ENCODE results near the gene ZNF587. TPM values are rescaled to one million over a fixed set of nuclear protein-coding genes. Genes with fewer than 3 reads are reported as not detected.
"Not testable (repeated sequence)": the region's sequence is repeated elsewhere in the genome, so short reads cannot be mapped to it uniquely, and the experiment has no call there.

The ZNF587 gene
- total and polyA plus RNA-seq, 2 experiments from 2014 or later = 8.8 to 36.8 TPM

GRCh38 chr19:57841122-57841763 lies 8.4 kb upstream of the ZNF587 start:
- Histone ChIP-seq H3K79me2 (peaks cover 86% of the 10 kb centered on the region), H3K27me3 (no peaks in the 10 kb centered on the region), H2AFZ (no peak overlapping the region), H4K20me1 (ENCODE audit: insufficient read depth, poor library complexity, severe bottlenecking) (peaks cover 20% of the 10 kb centered on the region), H3K9me2 (replicated peaks; ENCODE audit: insufficient read depth) (no peaks in the 10 kb centered on the region), H3K27ac (no peak overlapping the region), H3K4me3 (no peak overlapping the region), H3K36me3 (replicated peaks; ENCODE audit: insufficient read depth, low read depth) (no peaks in the 10 kb centered on the region), H3K9me3 (ENCODE audit: low read depth) (no peaks in the 10 kb centered on the region), H3K4me1 (ENCODE audit: insufficient read depth) (no peaks in the 10 kb centered on the region), H3K4me2 (no peak overlapping the region)
- DNase-seq (ENCODE audit: low spot score) = no peak
- TF ChIP-seq EZH2 (IDR thresholded peaks at IDR 0.05; ENCODE audit: borderline replicate concordance) = no peak
- TF ChIP-seq CTCF (IDR thresholded peaks at IDR 0.05; ENCODE audit: poor library complexity) = no peak
- TF ChIP-seq EZH2phosphoT487 (IDR thresholded peaks at IDR 0.05; ENCODE audit: low read depth, severe bottlenecking, unreplicated experiment) = no peak
- 79% methylated on average over 6 of the region's 6 CpGs for WGBS (ENCODE audit: low lambda C conversion rate, missing lambda C conversion rate)

- not testable (repeated sequence) for DNase-seq (ENCODE audit: low spot score); H3K9me3 ChIP-seq (ENCODE audit: low read depth); H3K9me2 ChIP-seq (replicated peaks; ENCODE audit: insufficient read depth); H3K4me2 ChIP-seq; H3K4me3 ChIP-seq; H3K27ac ChIP-seq; H3K27me3 ChIP-seq; H3K36me3 ChIP-seq (replicated peaks; ENCODE audit: insufficient read depth, low read depth); H2AFZ ChIP-seq
- H4K20me1 ChIP-seq (ENCODE audit: insufficient read depth, poor library complexity, severe bottlenecking) = peaks cover 14% of the 10 kb centered on the region
- 80% methylated on average over 3 of the region's 3 CpGs for WGBS (ENCODE audit: low lambda C conversion rate, missing lambda C conversion rate)
- peaks cover 80% of the 10 kb centered on the region for H3K79me2 ChIP-seq
- H3K4me1 ChIP-seq (ENCODE audit: insufficient read depth) = peaks cover 12% of the 10 kb centered on the region
Observed at GRCh38 chr19:57847164-57847563, 2.5 kb upstream of the ZNF587 start.

- H3K9me2 ChIP-seq (replicated peaks; ENCODE audit: insufficient read depth); H3K36me3 ChIP-seq (replicated peaks; ENCODE audit: insufficient read depth, low read depth); H2AFZ ChIP-seq; DNase-seq (ENCODE audit: low spot score); H3K27me3 ChIP-seq; H3K4me3 ChIP-seq; H3K9me3 ChIP-seq (ENCODE audit: low read depth): not testable (repeated sequence)
- peak overlapping the region; percentile 97 for H3K27ac ChIP-seq
- peaks cover 11% of the 10 kb centered on the region for H4K20me1 ChIP-seq (ENCODE audit: insufficient read depth, poor library complexity, severe bottlenecking)
- peaks cover 20% of the 10 kb centered on the region for H3K4me1 ChIP-seq (ENCODE audit: insufficient read depth)
- H3K79me2 ChIP-seq = peaks cover 80% of the 10 kb centered on the region
- H3K4me2 ChIP-seq = peak overlapping the region; percentile 87
- 93% methylated on average over 2 of the region's 2 CpGs for WGBS (ENCODE audit: low lambda C conversion rate, missing lambda C conversion rate)
Observed at GRCh38 chr19:57849162-57849665, 445 bp upstream of the ZNF587 start.

- H3K27ac ChIP-seq = peak overlapping the region; percentile 97
- no peaks in the 10 kb centered on the region for H3K9me2 ChIP-seq (replicated peaks; ENCODE audit: insufficient read depth)
- peak overlapping the region; percentile 90 for H3K4me3 ChIP-seq
- WGBS (ENCODE audit: low lambda C conversion rate, missing lambda C conversion rate) = 3% methylated on average over 11 of the region's 11 CpGs
- no peak overlapping the region for H2AFZ ChIP-seq
- H3K4me2 ChIP-seq = peak overlapping the region; percentile 87
- H3K36me3 ChIP-seq (replicated peaks; ENCODE audit: insufficient read depth, low read depth) = no peaks in the 10 kb centered on the region
- H3K79me2 ChIP-seq = peaks cover 77% of the 10 kb centered on the region
- TF ChIP-seq EZH2 (IDR thresholded peaks at IDR 0.05; ENCODE audit: borderline replicate concordance) = no peak
- TF ChIP-seq EZH2phosphoT487 (IDR thresholded peaks at IDR 0.05; ENCODE audit: low read depth, severe bottlenecking, unreplicated experiment) = no peak
- TF ChIP-seq CTCF (IDR thresholded peaks at IDR 0.05; ENCODE audit: poor library complexity) = no peak
- H3K9me3 ChIP-seq (ENCODE audit: low read depth) = no peaks in the 10 kb centered on the region
- no peaks in the 10 kb centered on the region for H3K27me3 ChIP-seq
- H3K4me1 ChIP-seq (ENCODE audit: insufficient read depth) = peaks cover 20% of the 10 kb centered on the region
- DNase-seq (ENCODE audit: low spot score) = peak; percentile 85
- peaks cover 10% of the 10 kb centered on the region for H4K20me1 ChIP-seq (ENCODE audit: insufficient read depth, poor library complexity, severe bottlenecking)
Observed at GRCh38 chr19:57850553-57851017, 926 bp downstream of the ZNF587 start.

GRCh38 chr19:57851812-57852603 lies 2.3 kb downstream of the ZNF587 start:
- not testable (repeated sequence) for H3K27me3 ChIP-seq; H3K9me2 ChIP-seq (replicated peaks; ENCODE audit: insufficient read depth); H4K20me1 ChIP-seq (ENCODE audit: insufficient read depth, poor library complexity, severe bottlenecking); H2AFZ ChIP-seq; DNase-seq (ENCODE audit: low spot score); H3K36me3 ChIP-seq (replicated peaks; ENCODE audit: insufficient read depth, low read depth); H3K9me3 ChIP-seq (ENCODE audit: low read depth); H3K4me3 ChIP-seq
- Histone ChIP-seq H3K27ac (peak overlapping the region; percentile 97), H3K4me2 (peak overlapping the region; percentile 87), H3K79me2 (peaks cover 71% of the 10 kb centered on the region), H3K4me1 (ENCODE audit: insufficient read depth) (peaks cover 20% of the 10 kb centered on the region)
- WGBS (ENCODE audit: low lambda C conversion rate, missing lambda C conversion rate) = 57% methylated on average over 5 of the region's 6 CpGs

- H3K9me2 ChIP-seq (replicated peaks; ENCODE audit: insufficient read depth); H3K36me3 ChIP-seq (replicated peaks; ENCODE audit: insufficient read depth, low read depth); H3K9me3 ChIP-seq (ENCODE audit: low read depth); H3K4me3 ChIP-seq; DNase-seq (ENCODE audit: low spot score); H3K27ac ChIP-seq; H4K20me1 ChIP-seq (ENCODE audit: insufficient read depth, poor library complexity, severe bottlenecking); H3K4me2 ChIP-seq; H3K27me3 ChIP-seq; H2AFZ ChIP-seq: not testable (repeated sequence)
- Histone ChIP-seq H3K4me1 (ENCODE audit: insufficient read depth) (peaks cover 20% of the 10 kb centered on the region), H3K79me2 (peaks cover 67% of the 10 kb centered on the region)
- WGBS (ENCODE audit: low lambda C conversion rate, missing lambda C conversion rate) = 75% methylated on average over 2 of the region's 2 CpGs
Observed at GRCh38 chr19:57854117-57854516, 4.5 kb downstream of the ZNF587 start.
